ENCODE results near the gene VRK2.
"Not testable (repeated sequence)": the region's sequence is repeated elsewhere in the genome, so short reads cannot be mapped to it uniquely, and the experiment has no call there.

DNA sequence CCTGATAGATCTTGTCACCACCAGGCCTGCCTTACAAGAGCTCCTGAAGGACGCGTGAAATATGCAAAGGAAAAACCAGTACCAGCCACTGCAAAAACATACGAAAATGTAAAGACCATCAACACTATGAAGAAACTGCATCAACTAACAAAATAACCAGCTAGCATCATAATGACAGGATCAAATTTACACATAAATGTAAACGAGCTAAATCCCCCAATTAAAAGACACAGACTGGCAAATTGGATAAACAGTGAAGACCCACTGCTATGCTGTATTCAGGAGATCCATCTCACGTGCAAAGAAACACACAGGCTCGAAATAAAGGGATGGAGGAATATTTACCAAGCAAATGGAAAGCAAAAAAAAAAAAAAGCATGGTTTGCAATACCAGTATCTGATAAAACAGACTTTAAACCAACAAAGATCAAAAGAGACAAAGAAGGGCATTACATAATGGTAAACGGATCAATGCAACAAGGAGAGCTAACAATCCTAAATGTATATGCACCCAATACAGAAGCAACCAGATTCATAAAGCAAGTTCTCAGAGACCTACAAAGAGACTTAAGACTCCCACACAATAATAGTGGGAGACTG is 123.8 kb downstream of the VRK2 start:
- not testable (repeated sequence) for TF ChIP-seq EZH2phosphoT487 (IDR thresholded peaks at IDR 0.05; ENCODE audit: borderline replicate concordance, low read depth, low read length)
- TF ChIP-seq, protein P1, sequence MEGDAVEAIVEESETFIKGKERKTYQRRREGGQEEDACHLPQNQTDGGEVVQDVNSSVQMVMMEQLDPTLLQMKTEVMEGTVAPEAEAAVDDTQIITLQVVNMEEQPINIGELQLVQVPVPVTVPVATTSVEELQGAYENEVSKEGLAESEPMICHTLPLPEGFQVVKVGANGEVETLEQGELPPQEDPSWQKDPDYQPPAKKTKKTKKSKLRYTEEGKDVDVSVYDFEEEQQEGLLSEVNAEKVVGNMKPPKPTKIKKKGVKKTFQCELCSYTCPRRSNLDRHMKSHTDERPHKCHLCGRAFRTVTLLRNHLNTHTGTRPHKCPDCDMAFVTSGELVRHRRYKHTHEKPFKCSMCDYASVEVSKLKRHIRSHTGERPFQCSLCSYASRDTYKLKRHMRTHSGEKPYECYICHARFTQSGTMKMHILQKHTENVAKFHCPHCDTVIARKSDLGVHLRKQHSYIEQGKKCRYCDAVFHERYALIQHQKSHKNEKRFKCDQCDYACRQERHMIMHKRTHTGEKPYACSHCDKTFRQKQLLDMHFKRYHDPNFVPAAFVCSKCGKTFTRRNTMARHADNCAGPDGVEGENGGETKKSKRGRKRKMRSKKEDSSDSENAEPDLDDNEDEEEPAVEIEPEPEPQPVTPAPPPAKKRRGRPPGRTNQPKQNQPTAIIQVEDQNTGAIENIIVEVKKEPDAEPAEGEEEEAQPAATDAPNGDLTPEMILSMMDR (conservative IDR thresholded peaks at IDR 0.05; ENCODE audit: low read length), result not testable (repeated sequence)

Data from OCI-LY7 (cell line).